HepG2 (cell line): ENCODE results near the gene CFAP99. TPM values are rescaled to one million over a fixed set of nuclear protein-coding genes. Genes with fewer than 3 reads are reported as not detected.

Source experiments
- AGO2 ChIP-seq: fragments of 200-400 bp; formaldehyde crosslinking; optimal IDR thresholded peaks from 2 replicates; pipeline ENCODE3; 2017; ENCODE audit warnings: mild to moderate bottlenecking, low read depth, low read length, moderate library complexity
- ATF7-NPFF ChIP-seq: sonication (generic); formaldehyde crosslinking; IDR thresholded peaks from 2 replicates; pipeline ENCODE4 v1.8.1; 2023; ENCODE audit warnings: mild to moderate bottlenecking, low read depth, missing genetic modification reagents, moderate library complexity
- CHD2 ChIP-seq: IDR thresholded peaks from 2 replicates; pipeline ENCODE4 v1.6.1; 2011; ENCODE audit warnings: low read depth, low read length, improper control_type of control experiment
- ETV6 ChIP-seq: sonication (generic); formaldehyde crosslinking; conservative IDR thresholded peaks from 2 replicates; pipeline ENCODE4 v1.4.0; 2020; ENCODE audit warnings: missing genetic modification reagents
- HOXA3 ChIP-seq: sonication (generic); formaldehyde crosslinking; IDR thresholded peaks from 2 replicates; pipeline ENCODE4 v1.5.0; 2020; ENCODE audit warnings: missing genetic modification reagents
- MTA3 ChIP-seq: sonication (generic); formaldehyde crosslinking; IDR thresholded peaks from 2 replicates; pipeline ENCODE4 v1.4.0; 2020; ENCODE audit warnings: missing genetic modification reagents
- MXI1 ChIP-seq: IDR thresholded peaks from 3 replicates; pipeline ENCODE4 v1.6.1; 2012; ENCODE audit warnings: low read depth, low read length, inconsistent platforms, borderline replicate concordance
- NONO ChIP-seq, 2 experiments: fragments of 450-650 bp in 1 of 2; sonication (generic) in 1 of 2; formaldehyde crosslinking in 1 of 2; IDR thresholded peaks in 1 of 2; conservative IDR thresholded peaks in 1 of 2; 2 replicates each; pipeline versions ENCODE4 v1.6.1 to v1.8.0; 2017 to 2022; ENCODE audit warnings: mild to moderate bottlenecking in 1 of 2, missing genetic modification reagents in 1 of 2, moderate library complexity in 1 of 2
- PCBP1 ChIP-seq: fragments of 200-400 bp; formaldehyde crosslinking; IDR thresholded peaks from 2 replicates; pipeline ENCODE4 v1.6.1; 2017; ENCODE audit warnings: mild to moderate bottlenecking, low read depth, low read length, borderline replicate concordance
- SNRNP70 ChIP-seq: fragments of 200-400 bp; formaldehyde crosslinking; IDR thresholded peaks from 2 replicates; pipeline ENCODE4 v1.6.1; 2017; ENCODE audit warnings: mild to moderate bottlenecking, low read depth, low read length, moderate library complexity
- TEAD2 ChIP-seq: sonication (generic); formaldehyde crosslinking; IDR thresholded peaks from 2 replicates; pipeline ENCODE4 v1.9.0; 2021; ENCODE audit warnings: missing genetic modification reagents
- TOE1 ChIP-seq: sonication (generic); formaldehyde crosslinking; IDR thresholded peaks from 2 replicates; pipeline ENCODE4 v1.4.0; 2020; ENCODE audit warnings: mild to moderate bottlenecking, missing genetic modification reagents
- ZFP36L1 ChIP-seq: sonication (generic); formaldehyde crosslinking; IDR thresholded peaks from 2 replicates; pipeline ENCODE4 v1.8.0; 2022; ENCODE audit warnings: mild to moderate bottlenecking, missing genetic modification reagents, moderate library complexity
- ZHX2 ChIP-seq, 2 experiments: sonication (generic) in 1 of 2; formaldehyde crosslinking in 1 of 2; IDR thresholded peaks; 2 replicates each; pipeline versions ENCODE4 v1.6.1 to v1.9.0; 2014 to 2022; ENCODE audit warnings: antibody characterized with exemption in 1 of 2, borderline replicate concordance in 1 of 2, inconsistent platforms in 1 of 2, low read depth in 1 of 2, missing genetic modification reagents in 1 of 2
- ZNF263 ChIP-seq: sonication (generic); formaldehyde crosslinking; IDR thresholded peaks from 2 replicates; pipeline ENCODE4 v1.4.0; 2020; ENCODE audit warnings: missing genetic modification reagents
- ZSCAN20 ChIP-seq: sonication (generic); formaldehyde crosslinking; IDR thresholded peaks from 2 replicates; pipeline ENCODE4 v1.4.0; 2020; ENCODE audit warnings: missing genetic modification reagents, mild to moderate bottlenecking, borderline replicate concordance
- polyA plus RNA-seq, 8 experiments: library from polyadenylated mRNA; depleted of rRNA in 3 of 8; stranded (reverse) in 7 of 8; unstranded in 1 of 8; fragments of >200 nt; fragmentation: Illumina TruSeq in 4 of 8; extraction: Trizol in 4 of 8; gene quantifications; 2 replicates each; pipeline versions ENCODE4 v1.2.1 to v1.2.3, GENCODE V29; 2011 to 2016; ENCODE audit warnings: low read depth in 4 of 8, missing spikeins in 1 of 8, mixed read lengths in 1 of 8; ENCODE audit not compliant: insufficient read depth in 1 of 8
- total RNA-seq, 5 experiments: library from RNA; depleted of rRNA; stranded (reverse); fragments of >200 nt; fragmentation: Illumina TruSeq; extraction: Trizol; gene quantifications; 2 replicates each; pipeline ENCODE4 v1.2.3, GENCODE V29; 2016; ENCODE audit warnings: low read depth in 1 of 5
- TF ChIP-seq, protein P1 (sequence below): IDR thresholded peaks from 2 replicates; pipeline ENCODE4 v1.6.1; 2016; ENCODE audit warnings: low read depth, missing genetic modification reagents, missing compliant biosample characterization

CFAP99 gene
- total and polyA plus RNA-seq, 2 of the 13 experiments (the other 11 are each of a cell fraction or from before 2014, with no cell fraction given) = not detected

DNA sequence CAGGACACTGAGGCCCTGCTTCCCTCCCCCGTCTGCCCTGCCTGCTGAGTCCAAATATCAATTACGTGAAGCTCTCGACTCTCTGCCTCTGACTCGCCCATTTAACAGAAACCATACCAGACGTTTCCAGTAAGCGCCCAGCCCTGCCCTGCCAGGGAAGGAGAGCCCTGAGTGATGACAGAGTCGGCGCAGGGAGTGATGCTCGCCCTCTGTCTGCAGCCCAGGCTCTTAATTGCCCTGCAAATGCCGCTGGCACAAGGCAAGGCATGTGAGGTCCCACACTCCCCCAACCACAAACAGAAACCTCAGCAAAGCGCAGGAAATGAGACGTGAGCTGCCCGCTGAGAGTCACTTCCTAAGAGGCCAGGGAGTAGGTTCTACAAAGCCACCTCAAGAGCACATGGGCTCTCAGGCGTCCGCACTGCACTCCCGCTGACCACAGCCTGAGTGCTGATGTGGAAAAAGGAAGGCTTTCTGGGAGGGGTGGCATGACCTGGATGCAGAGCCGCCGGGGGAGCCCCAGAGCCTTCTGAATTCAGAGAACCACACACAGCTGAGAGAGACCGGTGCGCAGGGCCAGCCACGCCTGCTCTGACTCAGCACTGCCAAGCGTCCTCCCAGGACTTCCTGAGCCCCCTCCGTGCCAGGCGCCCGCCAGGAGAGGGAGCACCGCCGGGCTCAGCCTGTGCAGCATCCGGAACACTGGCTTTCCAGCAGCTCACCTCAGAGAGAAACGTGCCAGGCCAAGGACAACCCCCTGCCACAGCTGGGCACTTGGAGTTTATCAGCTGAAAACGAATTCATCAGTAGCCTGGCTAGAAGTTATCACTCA is 5.7 kb upstream of the CFAP99 start (continued):
- TF ChIP-seq ZHX2 (IDR thresholded peaks at IDR 0.05; ENCODE audit: low read depth) (no peak), ZHX2 (CRISPR knock-in tag; IDR thresholded peaks at IDR 0.05; ENCODE audit: borderline replicate concordance) (no peak), ZNF263 (CRISPR knock-in tag) (peak; percentile 98), HOXA3 (CRISPR knock-in tag) (no peak), TOE1 (CRISPR knock-in tag) (no peak), CHD2 (no peak), ZFP36L1 (no peak), TEAD2 (no peak), AGO2 (no peak), NONO (IDR thresholded peaks at IDR 0.05) (no peak), NONO (CRISPR knock-in tag; conservative IDR thresholded peaks at IDR 0.05) (no peak), MTA3 (CRISPR knock-in tag) (no peak), MXI1 (peak; percentile 52; the same call in 1 of the 3 replicates), PCBP1 (no peak), ZSCAN20 (CRISPR knock-in tag) (no peak), ETV6 (CRISPR knock-in tag) (no peak), ATF7-NPFF (CRISPR knock-in tag) (no peak), SNRNP70 (no peak)
- TF ChIP-seq, protein P1, sequence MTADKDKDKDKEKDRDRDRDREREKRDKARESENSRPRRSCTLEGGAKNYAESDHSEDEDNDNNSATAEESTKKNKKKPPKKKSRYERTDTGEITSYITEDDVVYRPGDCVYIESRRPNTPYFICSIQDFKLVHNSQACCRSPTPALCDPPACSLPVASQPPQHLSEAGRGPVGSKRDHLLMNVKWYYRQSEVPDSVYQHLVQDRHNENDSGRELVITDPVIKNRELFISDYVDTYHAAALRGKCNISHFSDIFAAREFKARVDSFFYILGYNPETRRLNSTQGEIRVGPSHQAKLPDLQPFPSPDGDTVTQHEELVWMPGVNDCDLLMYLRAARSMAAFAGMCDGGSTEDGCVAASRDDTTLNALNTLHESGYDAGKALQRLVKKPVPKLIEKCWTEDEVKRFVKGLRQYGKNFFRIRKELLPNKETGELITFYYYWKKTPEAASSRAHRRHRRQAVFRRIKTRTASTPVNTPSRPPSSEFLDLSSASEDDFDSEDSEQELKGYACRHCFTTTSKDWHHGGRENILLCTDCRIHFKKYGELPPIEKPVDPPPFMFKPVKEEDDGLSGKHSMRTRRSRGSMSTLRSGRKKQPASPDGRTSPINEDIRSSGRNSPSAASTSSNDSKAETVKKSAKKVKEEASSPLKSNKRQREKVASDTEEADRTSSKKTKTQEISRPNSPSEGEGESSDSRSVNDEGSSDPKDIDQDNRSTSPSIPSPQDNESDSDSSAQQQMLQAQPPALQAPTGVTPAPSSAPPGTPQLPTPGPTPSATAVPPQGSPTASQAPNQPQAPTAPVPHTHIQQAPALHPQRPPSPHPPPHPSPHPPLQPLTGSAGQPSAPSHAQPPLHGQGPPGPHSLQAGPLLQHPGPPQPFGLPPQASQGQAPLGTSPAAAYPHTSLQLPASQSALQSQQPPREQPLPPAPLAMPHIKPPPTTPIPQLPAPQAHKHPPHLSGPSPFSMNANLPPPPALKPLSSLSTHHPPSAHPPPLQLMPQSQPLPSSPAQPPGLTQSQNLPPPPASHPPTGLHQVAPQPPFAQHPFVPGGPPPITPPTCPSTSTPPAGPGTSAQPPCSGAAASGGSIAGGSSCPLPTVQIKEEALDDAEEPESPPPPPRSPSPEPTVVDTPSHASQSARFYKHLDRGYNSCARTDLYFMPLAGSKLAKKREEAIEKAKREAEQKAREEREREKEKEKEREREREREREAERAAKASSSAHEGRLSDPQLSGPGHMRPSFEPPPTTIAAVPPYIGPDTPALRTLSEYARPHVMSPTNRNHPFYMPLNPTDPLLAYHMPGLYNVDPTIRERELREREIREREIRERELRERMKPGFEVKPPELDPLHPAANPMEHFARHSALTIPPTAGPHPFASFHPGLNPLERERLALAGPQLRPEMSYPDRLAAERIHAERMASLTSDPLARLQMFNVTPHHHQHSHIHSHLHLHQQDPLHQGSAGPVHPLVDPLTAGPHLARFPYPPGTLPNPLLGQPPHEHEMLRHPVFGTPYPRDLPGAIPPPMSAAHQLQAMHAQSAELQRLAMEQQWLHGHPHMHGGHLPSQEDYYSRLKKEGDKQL (CRISPR knock-in tag) = no peak
